Adipocyte (in vitro differentiated cells): ENCODE data around the gene POLE.
"Not testable (repeated sequence)": the region's sequence is repeated elsewhere in the genome, so short reads cannot be mapped to it uniquely, and the experiment has no call there.

Experiments
- DNase-seq: peaks from one replicate; pipeline ENCODE4 v3.0.0-alpha.2; 2015; ENCODE audit warnings: low read depth
- H3K27me3 ChIP-seq: replicated peaks from 2 replicates; pipeline ENCODE4 v1.7.0; 2013; ENCODE audit warnings: mild to moderate bottlenecking, low read length, moderate library complexity; ENCODE audit not compliant: control insufficient read depth, insufficient read depth
- H3K36me3 ChIP-seq: 2 replicates; pipeline ENCODE4 v1.7.0; 2013; ENCODE audit warnings: low read length, mild to moderate bottlenecking, moderate library complexity; ENCODE audit not compliant: control insufficient read depth, insufficient read depth, severe bottlenecking
- H3K4me1 ChIP-seq: 2 replicates; pipeline ENCODE4 v1.7.0; 2013; ENCODE audit warnings: mild to moderate bottlenecking, low read length, moderate library complexity; ENCODE audit not compliant: control insufficient read depth, insufficient read depth
- H3K4me3 ChIP-seq: 2 replicates; pipeline ENCODE4 v1.7.0; 2013; ENCODE audit warnings: mild to moderate bottlenecking, low read length, moderate library complexity
- H3K9ac ChIP-seq: 2 replicates; pipeline ENCODE4 v1.7.0; 2013; ENCODE audit warnings: mild to moderate bottlenecking, low read length, moderate library complexity
- H3K9me3 ChIP-seq: 2 replicates; pipeline ENCODE4 v1.7.0; 2013; ENCODE audit warnings: mild to moderate bottlenecking, low read length, moderate library complexity; ENCODE audit not compliant: control insufficient read depth

The POLE gene

GRCh38 chr12:132700212-132700822 lies 13.2 kb upstream of the POLE start:
- Histone ChIP-seq H3K36me3 (peaks cover 25% of the 10 kb centered on the region), H3K9ac (no peak overlapping the region), H3K27me3 (no peaks in the 10 kb centered on the region), H3K4me1 (peaks cover 13% of the 10 kb centered on the region), H3K9me3 (no peaks in the 10 kb centered on the region), H3K4me3 (no peak overlapping the region)
- DNase-seq: peak; percentile 19

GRCh38 chr12:132698341-132698740 lies 11.2 kb upstream of the POLE start:
- no peak overlapping the region for H3K4me3 ChIP-seq
- no peak overlapping the region for H3K9ac ChIP-seq
- no peak for DNase-seq
- peaks cover 17% of the 10 kb centered on the region for H3K36me3 ChIP-seq
- no peaks in the 10 kb centered on the region for H3K9me3 ChIP-seq
- H3K4me1 ChIP-seq: peaks cover 13% of the 10 kb centered on the region
- no peaks in the 10 kb centered on the region for H3K27me3 ChIP-seq

- Histone ChIP-seq H3K27me3 (no peaks in the 10 kb centered on the region), H3K4me1 (peaks cover 11% of the 10 kb centered on the region), H3K9ac (no peak overlapping the region), H3K4me3 (no peak overlapping the region), H3K36me3 (peaks cover 14% of the 10 kb centered on the region), H3K9me3 (no peaks in the 10 kb centered on the region)
- no peak for DNase-seq
These were observed 8.3 kb upstream of the POLE start for GRCh38 chr12:132695431-132695830.

GRCh38 chr12:132694888-132695287 lies 7.7 kb upstream of the POLE start:
- peaks cover 14% of the 10 kb centered on the region for H3K36me3 ChIP-seq
- H3K4me3 ChIP-seq: not testable (repeated sequence)

GRCh38 chr12:132692030-132692429 lies 4.9 kb upstream of the POLE start:
- not testable (repeated sequence) for DNase-seq, H3K9me3 ChIP-seq, H3K9ac ChIP-seq, H3K27me3 ChIP-seq, H3K4me1 ChIP-seq, H3K36me3 ChIP-seq, H3K4me3 ChIP-seq

More at GRCh38 chr12:132694888-132695287, 7.7 kb upstream of the POLE start:
- DNase-seq, H3K9ac ChIP-seq, H3K27me3 ChIP-seq, H3K9me3 ChIP-seq, H3K4me1 ChIP-seq: not testable (repeated sequence)

GRCh38 chr12:132690112-132690511 lies 3.0 kb upstream of the POLE start:
- no peak for DNase-seq
- Histone ChIP-seq H3K36me3 (peaks cover 4% of the 10 kb centered on the region), H3K27me3 (no peaks in the 10 kb centered on the region), H3K4me3 (no peak overlapping the region), H3K9ac (no peak overlapping the region), H3K4me1 (no peaks in the 10 kb centered on the region), H3K9me3 (no peaks in the 10 kb centered on the region)

- no peaks in the 10 kb centered on the region for H3K9me3 ChIP-seq
- H3K36me3 ChIP-seq: peaks cover 4% of the 10 kb centered on the region
- no peak overlapping the region for H3K9ac ChIP-seq
- no peaks in the 10 kb centered on the region for H3K27me3 ChIP-seq
- no peak for DNase-seq
- no peaks in the 10 kb centered on the region for H3K4me1 ChIP-seq
- peak overlapping the region; percentile 25 for H3K4me3 ChIP-seq
These were observed 2.1 kb upstream of the POLE start for GRCh38 chr12:132689227-132689626.

GRCh38 chr12:132686825-132687210 lies 324 bp downstream of the POLE start:
- peak overlapping the region; percentile 74 for H3K9ac ChIP-seq
- H3K36me3 ChIP-seq: peaks cover 4% of the 10 kb centered on the region
- H3K4me3 ChIP-seq: peak overlapping the region; percentile 82
- no peaks in the 10 kb centered on the region for H3K27me3 ChIP-seq
- no peak for DNase-seq
- H3K4me1 ChIP-seq: no peaks in the 10 kb centered on the region
- no peaks in the 10 kb centered on the region for H3K9me3 ChIP-seq

- Histone ChIP-seq H3K9ac (no peak overlapping the region), H3K36me3 (no peaks in the 10 kb centered on the region), H3K9me3 (no peaks in the 10 kb centered on the region), H3K27me3 (no peaks in the 10 kb centered on the region), H3K4me3 (no peak overlapping the region), H3K4me1 (no peaks in the 10 kb centered on the region)
- no peak for DNase-seq
These were observed 1.7 kb downstream of the POLE start for GRCh38 chr12:132685400-132685799.

- Histone ChIP-seq H3K4me3 (no peak overlapping the region), H3K9me3 (no peaks in the 10 kb centered on the region), H3K36me3 (peaks cover 42% of the 10 kb centered on the region), H3K9ac (no peak overlapping the region), H3K27me3 (no peaks in the 10 kb centered on the region), H3K4me1 (no peaks in the 10 kb centered on the region)
- no peak for DNase-seq
These were observed 9.7 kb downstream of the POLE start for GRCh38 chr12:132677492-132677891.

GRCh38 chr12:132675757-132676432 lies 11.2 kb downstream of the POLE start:
- DNase-seq: no peak
- no peaks in the 10 kb centered on the region for H3K9me3 ChIP-seq
- H3K4me3 ChIP-seq: no peak overlapping the region
- H3K36me3 ChIP-seq: peaks cover 49% of the 10 kb centered on the region
- H3K27me3 ChIP-seq: no peaks in the 10 kb centered on the region
- H3K4me1 ChIP-seq: no peaks in the 10 kb centered on the region
- no peak overlapping the region for H3K9ac ChIP-seq

GRCh38 chr12:132674561-132674960 lies 12.6 kb downstream of the POLE start:
- Histone ChIP-seq H3K36me3 (peaks cover 52% of the 10 kb centered on the region), H3K27me3 (no peaks in the 10 kb centered on the region), H3K4me3 (no peak overlapping the region), H3K9me3 (no peaks in the 10 kb centered on the region), H3K4me1 (no peaks in the 10 kb centered on the region), H3K9ac (no peak overlapping the region)
- DNase-seq: no peak
